ENCODE data around the gene ZC3H14.

ZC3H14 gene

GRCh38 chr14:88545256-88545655 is 17.6 kb upstream of the ZC3H14 start:
- DNase-seq (ENCODE audit: low read depth), result no peak
- H3K4me3 ChIP-seq (ENCODE audit: control insufficient read depth, low read depth, low read length), result no peak overlapping the region
- no peak for TF ChIP-seq CTCF (conservative IDR thresholded peaks at IDR 0.05; ENCODE audit: control insufficient read depth, insufficient read depth, low read depth, low read length)

- peak; percentile 34 for DNase-seq (ENCODE audit: low read depth)
- no peak for TF ChIP-seq CTCF (conservative IDR thresholded peaks at IDR 0.05; ENCODE audit: control insufficient read depth, insufficient read depth, low read depth, low read length)
- H3K4me3 ChIP-seq (ENCODE audit: control insufficient read depth, low read depth, low read length), result no peak overlapping the region
Measured at GRCh38 chr14:88546621-88547385, 16.0 kb upstream of the ZC3H14 start.

- TF ChIP-seq CTCF (conservative IDR thresholded peaks at IDR 0.05; ENCODE audit: control insufficient read depth, insufficient read depth, low read depth, low read length), result no peak
- no peak overlapping the region for H3K4me3 ChIP-seq (ENCODE audit: control insufficient read depth, low read depth, low read length)
- no peak for DNase-seq (ENCODE audit: low read depth)
Measured at GRCh38 chr14:88547386-88547780, 15.5 kb upstream of the ZC3H14 start.

GRCh38 chr14:88550078-88550477 is 12.8 kb upstream of the ZC3H14 start:
- TF ChIP-seq CTCF (conservative IDR thresholded peaks at IDR 0.05; ENCODE audit: control insufficient read depth, insufficient read depth, low read depth, low read length), result no peak
- DNase-seq (ENCODE audit: low read depth), result no peak
- H3K4me3 ChIP-seq (ENCODE audit: control insufficient read depth, low read depth, low read length), result no peak overlapping the region

- peak; percentile 21 for TF ChIP-seq CTCF (conservative IDR thresholded peaks at IDR 0.05; ENCODE audit: control insufficient read depth, insufficient read depth, low read depth, low read length)
- peak overlapping the region; percentile 79 for H3K4me3 ChIP-seq (ENCODE audit: control insufficient read depth, low read depth, low read length)
- peak; percentile 85 for DNase-seq (ENCODE audit: low read depth)
Measured at GRCh38 chr14:88551094-88551870, 11.6 kb upstream of the ZC3H14 start.

GRCh38 chr14:88551980-88552431 is 10.8 kb upstream of the ZC3H14 start:
- TF ChIP-seq CTCF (conservative IDR thresholded peaks at IDR 0.05; ENCODE audit: control insufficient read depth, insufficient read depth, low read depth, low read length), result no peak
- DNase-seq (ENCODE audit: low read depth), result peak; percentile 27
- peak overlapping the region; percentile 79 for H3K4me3 ChIP-seq (ENCODE audit: control insufficient read depth, low read depth, low read length)
